Body of pancreas (tissue), 4 donors: ENCODE measurements around the gene WWOX.

ENCODE experiments used
- CTCF ChIP-seq, 7 experiments: fragments of 450-650 bp in 4 of 7; fragments of 200-600 bp in 3 of 7; sonication (generic) in 3 of 7; IDR thresholded peaks; one replicate each; pipeline ENCODE4 v1.5.1; 2016 to 2019; ENCODE audit warnings: antibody characterized with exemption in 7 of 7
- POLR2A ChIP-seq, 3 donors: fragments of 450-650 bp; IDR thresholded peaks; one replicate each; pipeline ENCODE4 v1.6.1; 2016; ENCODE audit warnings: antibody characterized with exemption in 3 of 3, mild to moderate bottlenecking in 2 of 3

GRCh38 chr16:78246559-78246958, 147.1 kb downstream of the WWOX start:
- no peak for TF ChIP-seq POLR2A (IDR thresholded peaks at IDR 0.05)
- no peak for TF ChIP-seq CTCF (IDR thresholded peaks at IDR 0.05)
